SK-N-SH treated with all-trans-retinoic acid at 6 μM for 48 hours (cell line): ENCODE measurements around the gene TRMT11.

Experiments used
- ATAC-seq: fragments of 200-7000 bp; cut with Tn5 transposase; 3 replicates; pipeline ENCODE4 v1.9.1; 2020; ENCODE audit warnings: mild to moderate bottlenecking, moderate library complexity
- ARNTL ChIP-seq: fragments of 450-650 bp; formaldehyde crosslinking; IDR thresholded peaks from 2 replicates; pipeline ENCODE4 v1.5.0; 2020; ENCODE audit warnings: low read depth, mild to moderate bottlenecking, moderate library complexity, borderline replicate concordance
- BACH2 ChIP-seq: fragments of 250-450 bp; sonication (Bioruptor Pico); IDR thresholded peaks from 2 replicates; pipeline ENCODE4 v1.9.0; 2021; ENCODE audit warnings: mild to moderate bottlenecking, borderline replicate concordance
- CSDC2 ChIP-seq: fragments of 250-450 bp; sonication (Bioruptor Pico); IDR thresholded peaks from 2 replicates; pipeline ENCODE4 v1.5.0; 2020; ENCODE audit warnings: mild to moderate bottlenecking, moderate library complexity
- ESRRG ChIP-seq: fragments of 250-450 bp; sonication (Bioruptor Pico); IDR thresholded peaks from 2 replicates; pipeline ENCODE4 v1.6.1; 2021; ENCODE audit warnings: mild to moderate bottlenecking
- ISL1 ChIP-seq: fragments of 250-450 bp; sonication (Bioruptor Pico); IDR thresholded peaks from 2 replicates; pipeline ENCODE4 v2.1.2; 2022; ENCODE audit warnings: mild to moderate bottlenecking, moderate library complexity
- OSR1 ChIP-seq: fragments of 250-450 bp; sonication (Bioruptor Pico); IDR thresholded peaks from 2 replicates; pipeline ENCODE4 v1.8.0; 2022; ENCODE audit warnings: moderate library complexity, mild to moderate bottlenecking, inconsistent platforms
- PPARA ChIP-seq: fragments of 250-450 bp; sonication (Bioruptor Pico); IDR thresholded peaks from 2 replicates; pipeline ENCODE4 v1.5.0; 2020; ENCODE audit warnings: mild to moderate bottlenecking, borderline replicate concordance
- RARB ChIP-seq: fragments of 250-450 bp; sonication (Bioruptor Pico); IDR thresholded peaks from 2 replicates; pipeline ENCODE4 v1.8.0; 2021; ENCODE audit warnings: mild to moderate bottlenecking, moderate library complexity
- TCF4 ChIP-seq: fragments of 250-450 bp; sonication (Bioruptor Pico); IDR thresholded peaks from 2 replicates; pipeline ENCODE4 v1.8.0; 2021; ENCODE audit warnings: mild to moderate bottlenecking, moderate library complexity, borderline replicate concordance
- TOX ChIP-seq: fragments of 250-450 bp; sonication (Bioruptor Pico); IDR thresholded peaks from 2 replicates; pipeline ENCODE4 v1.8.0; 2021; ENCODE audit warnings: mild to moderate bottlenecking, moderate library complexity, borderline replicate concordance
- ZC3H10 ChIP-seq: fragments of 250-450 bp; sonication (Bioruptor Pico); IDR thresholded peaks from 2 replicates; pipeline ENCODE4 v1.5.1; 2021; ENCODE audit warnings: mild to moderate bottlenecking, moderate library complexity
- ZFP3 ChIP-seq: fragments of 250-450 bp; sonication (Bioruptor Pico); IDR thresholded peaks from 2 replicates; pipeline ENCODE4 v1.5.0; 2020; ENCODE audit warnings: mild to moderate bottlenecking, moderate library complexity
- ZFP30 ChIP-seq: fragments of 450-650 bp; formaldehyde crosslinking; IDR thresholded peaks from 2 replicates; pipeline ENCODE4 v1.5.0; 2022; ENCODE audit warnings: mild to moderate bottlenecking, moderate library complexity
- ZNF8 ChIP-seq: fragments of 450-650 bp; formaldehyde crosslinking; IDR thresholded peaks from 2 replicates; pipeline ENCODE4 v1.5.0; 2020; ENCODE audit warnings: mild to moderate bottlenecking, moderate library complexity
- TF ChIP-seq, protein P1 (sequence below): fragments of 250-450 bp; sonication (Bioruptor Pico); IDR thresholded peaks from 2 replicates; pipeline ENCODE4 v1.5.0; 2020; ENCODE audit warnings: mild to moderate bottlenecking, moderate library complexity
- TF ChIP-seq, protein P2 (sequence below): fragments of 250-450 bp; sonication (Bioruptor Pico); IDR thresholded peaks from 2 replicates; pipeline ENCODE4 v1.8.0; 2021; ENCODE audit warnings: low read depth, mild to moderate bottlenecking, moderate library complexity, borderline replicate concordance
- TF ChIP-seq, protein P3 (sequence below): fragments of 250-450 bp; sonication (Bioruptor Pico); IDR thresholded peaks from 2 replicates; pipeline ENCODE4 v1.8.0; 2020; ENCODE audit warnings: mild to moderate bottlenecking, moderate library complexity, borderline replicate concordance
- TF ChIP-seq, protein P4 (sequence below): fragments of 250-450 bp; sonication (Bioruptor Pico); IDR thresholded peaks from 2 replicates; pipeline ENCODE4 v1.5.1; 2020; ENCODE audit warnings: low read depth, mild to moderate bottlenecking, moderate library complexity
- TF ChIP-seq, protein P5 (sequence below): fragments of 250-450 bp; sonication (Bioruptor Pico); IDR thresholded peaks from 2 replicates; pipeline ENCODE4 v1.5.1; 2021; ENCODE audit warnings: mild to moderate bottlenecking, moderate library complexity

Gene TRMT11

DNA sequence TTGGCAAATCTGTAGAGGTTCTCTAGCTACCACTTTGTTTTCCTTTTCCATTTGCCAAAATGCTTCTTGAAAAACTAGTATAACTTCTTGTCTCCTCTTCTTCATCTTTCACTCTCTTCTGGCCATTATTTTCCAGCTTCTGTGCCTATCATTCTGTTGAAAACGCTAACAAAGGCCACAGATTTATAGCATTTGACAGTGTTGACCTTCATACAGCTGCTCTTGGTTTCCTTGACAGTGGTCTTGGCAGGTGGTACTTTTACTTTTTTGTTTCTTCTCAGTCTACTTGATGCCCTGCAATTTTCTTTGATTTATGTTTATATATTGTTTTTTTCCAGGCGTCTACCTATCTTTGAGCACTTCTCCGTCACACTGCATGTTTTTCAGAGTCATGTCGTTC lies 23.7 kb downstream of the TRMT11 start:
- TF ChIP-seq CSDC2 (CRISPR knock-in tag) (no peak), RARB (CRISPR knock-in tag) (no peak), ZC3H10 (no peak)
- TF ChIP-seq, protein P1, sequence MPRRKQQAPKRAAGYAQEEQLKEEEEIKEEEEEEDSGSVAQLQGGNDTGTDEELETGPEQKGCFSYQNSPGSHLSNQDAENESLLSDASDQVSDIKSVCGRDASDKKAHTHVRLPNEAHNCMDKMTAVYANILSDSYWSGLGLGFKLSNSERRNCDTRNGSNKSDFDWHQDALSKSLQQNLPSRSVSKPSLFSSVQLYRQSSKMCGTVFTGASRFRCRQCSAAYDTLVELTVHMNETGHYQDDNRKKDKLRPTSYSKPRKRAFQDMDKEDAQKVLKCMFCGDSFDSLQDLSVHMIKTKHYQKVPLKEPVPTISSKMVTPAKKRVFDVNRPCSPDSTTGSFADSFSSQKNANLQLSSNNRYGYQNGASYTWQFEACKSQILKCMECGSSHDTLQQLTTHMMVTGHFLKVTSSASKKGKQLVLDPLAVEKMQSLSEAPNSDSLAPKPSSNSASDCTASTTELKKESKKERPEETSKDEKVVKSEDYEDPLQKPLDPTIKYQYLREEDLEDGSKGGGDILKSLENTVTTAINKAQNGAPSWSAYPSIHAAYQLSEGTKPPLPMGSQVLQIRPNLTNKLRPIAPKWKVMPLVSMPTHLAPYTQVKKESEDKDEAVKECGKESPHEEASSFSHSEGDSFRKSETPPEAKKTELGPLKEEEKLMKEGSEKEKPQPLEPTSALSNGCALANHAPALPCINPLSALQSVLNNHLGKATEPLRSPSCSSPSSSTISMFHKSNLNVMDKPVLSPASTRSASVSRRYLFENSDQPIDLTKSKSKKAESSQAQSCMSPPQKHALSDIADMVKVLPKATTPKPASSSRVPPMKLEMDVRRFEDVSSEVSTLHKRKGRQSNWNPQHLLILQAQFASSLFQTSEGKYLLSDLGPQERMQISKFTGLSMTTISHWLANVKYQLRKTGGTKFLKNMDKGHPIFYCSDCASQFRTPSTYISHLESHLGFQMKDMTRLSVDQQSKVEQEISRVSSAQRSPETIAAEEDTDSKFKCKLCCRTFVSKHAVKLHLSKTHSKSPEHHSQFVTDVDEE: no peak
- TF ChIP-seq, protein P2, sequence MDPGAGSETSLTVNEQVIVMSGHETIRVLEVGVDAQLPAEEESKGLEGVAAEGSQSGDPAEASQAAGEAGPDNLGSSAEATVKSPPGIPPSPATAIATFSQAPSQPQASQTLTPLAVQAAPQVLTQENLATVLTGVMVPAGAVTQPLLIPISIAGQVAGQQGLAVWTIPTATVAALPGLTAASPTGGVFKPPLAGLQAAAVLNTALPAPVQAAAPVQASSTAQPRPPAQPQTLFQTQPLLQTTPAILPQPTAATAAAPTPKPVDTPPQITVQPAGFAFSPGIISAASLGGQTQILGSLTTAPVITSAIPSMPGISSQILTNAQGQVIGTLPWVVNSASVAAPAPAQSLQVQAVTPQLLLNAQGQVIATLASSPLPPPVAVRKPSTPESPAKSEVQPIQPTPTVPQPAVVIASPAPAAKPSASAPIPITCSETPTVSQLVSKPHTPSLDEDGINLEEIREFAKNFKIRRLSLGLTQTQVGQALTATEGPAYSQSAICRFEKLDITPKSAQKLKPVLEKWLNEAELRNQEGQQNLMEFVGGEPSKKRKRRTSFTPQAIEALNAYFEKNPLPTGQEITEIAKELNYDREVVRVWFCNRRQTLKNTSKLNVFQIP: no peak
- TF ChIP-seq, all 23 proteins: peak for 0
- ATAC-seq: no peak

DNA sequence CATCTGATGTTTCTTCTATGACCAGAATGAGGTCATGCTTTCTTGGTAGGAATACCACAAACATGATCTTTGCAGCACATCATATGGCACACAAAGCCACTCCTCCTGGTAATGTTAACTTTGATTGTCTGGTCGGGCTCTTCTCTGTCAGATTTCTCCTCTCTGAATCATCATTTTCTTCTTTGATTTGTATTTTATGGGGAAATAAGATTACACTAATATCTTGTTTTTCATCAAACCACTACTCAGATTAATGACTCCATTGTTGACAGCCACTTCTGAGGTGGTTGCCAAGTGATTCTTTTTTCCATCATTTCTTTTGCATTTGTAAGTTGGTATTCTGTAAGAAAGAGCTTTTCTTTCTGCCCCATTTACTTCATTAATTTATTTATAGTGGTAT lies 29.5 kb downstream of the TRMT11 start:
- ATAC-seq: peak; percentile 96
- TF ChIP-seq OSR1 (CRISPR knock-in tag): no peak
- TF ChIP-seq, protein P3, sequence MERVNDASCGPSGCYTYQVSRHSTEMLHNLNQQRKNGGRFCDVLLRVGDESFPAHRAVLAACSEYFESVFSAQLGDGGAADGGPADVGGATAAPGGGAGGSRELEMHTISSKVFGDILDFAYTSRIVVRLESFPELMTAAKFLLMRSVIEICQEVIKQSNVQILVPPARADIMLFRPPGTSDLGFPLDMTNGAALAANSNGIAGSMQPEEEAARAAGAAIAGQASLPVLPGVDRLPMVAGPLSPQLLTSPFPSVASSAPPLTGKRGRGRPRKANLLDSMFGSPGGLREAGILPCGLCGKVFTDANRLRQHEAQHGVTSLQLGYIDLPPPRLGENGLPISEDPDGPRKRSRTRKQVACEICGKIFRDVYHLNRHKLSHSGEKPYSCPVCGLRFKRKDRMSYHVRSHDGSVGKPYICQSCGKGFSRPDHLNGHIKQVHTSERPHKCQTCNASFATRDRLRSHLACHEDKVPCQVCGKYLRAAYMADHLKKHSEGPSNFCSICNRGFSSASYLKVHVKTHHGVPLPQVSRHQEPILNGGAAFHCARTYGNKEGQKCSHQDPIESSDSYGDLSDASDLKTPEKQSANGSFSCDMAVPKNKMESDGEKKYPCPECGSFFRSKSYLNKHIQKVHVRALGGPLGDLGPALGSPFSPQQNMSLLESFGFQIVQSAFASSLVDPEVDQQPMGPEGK (CRISPR knock-in tag): 0 out of 2 replicates have a peak, but pooled peaks have one; percentile 17
- TF ChIP-seq ISL1: peak; percentile 92
- TF ChIP-seq, protein P4, sequence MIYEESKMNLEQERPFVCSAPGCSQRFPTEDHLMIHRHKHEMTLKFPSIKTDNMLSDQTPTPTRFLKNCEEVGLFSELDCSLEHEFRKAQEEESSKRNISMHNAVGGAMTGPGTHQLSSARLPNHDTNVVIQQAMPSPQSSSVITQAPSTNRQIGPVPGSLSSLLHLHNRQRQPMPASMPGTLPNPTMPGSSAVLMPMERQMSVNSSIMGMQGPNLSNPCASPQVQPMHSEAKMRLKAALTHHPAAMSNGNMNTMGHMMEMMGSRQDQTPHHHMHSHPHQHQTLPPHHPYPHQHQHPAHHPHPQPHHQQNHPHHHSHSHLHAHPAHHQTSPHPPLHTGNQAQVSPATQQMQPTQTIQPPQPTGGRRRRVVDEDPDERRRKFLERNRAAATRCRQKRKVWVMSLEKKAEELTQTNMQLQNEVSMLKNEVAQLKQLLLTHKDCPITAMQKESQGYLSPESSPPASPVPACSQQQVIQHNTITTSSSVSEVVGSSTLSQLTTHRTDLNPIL (CRISPR knock-in tag): peak; percentile 46; the same call in 1 of the 2 replicates
- TF ChIP-seq ZC3H10: peak; percentile 45; the same call in 1 of the 2 replicates
- TF ChIP-seq, protein P1: no peak
- TF ChIP-seq, protein P2: no peak
- TF ChIP-seq TCF4: no peak

DNA sequence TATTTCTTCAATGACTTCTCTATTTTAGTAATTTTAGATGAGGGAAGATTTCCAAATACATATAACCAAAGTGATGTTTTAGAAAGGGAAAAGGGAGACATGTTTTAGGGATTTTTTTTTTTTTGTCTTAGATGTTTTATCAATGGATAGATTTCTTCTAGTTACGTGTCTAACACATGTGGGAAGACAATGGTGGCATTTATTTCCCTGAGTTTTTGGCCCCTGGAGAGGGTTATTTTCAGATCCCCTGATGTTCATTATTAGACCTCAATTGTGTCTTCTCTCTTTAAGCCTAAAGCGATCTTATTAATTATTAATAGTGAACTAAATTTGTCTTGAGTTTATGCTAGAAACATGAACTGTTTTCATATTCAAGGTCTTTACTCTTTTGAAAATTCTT lies 30.3 kb downstream of the TRMT11 start:
- no peak for ATAC-seq
- TF ChIP-seq TOX (CRISPR knock-in tag): no peak
- TF ChIP-seq BACH2 (CRISPR knock-in tag): no peak
- TF ChIP-seq PPARA (CRISPR knock-in tag): no peak
- TF ChIP-seq ZNF8: no peak
- TF ChIP-seq, protein P3 (CRISPR knock-in tag): no peak
- TF ChIP-seq, protein P1: no peak
- TF ChIP-seq ZFP3 (CRISPR knock-in tag): no peak
- no peak for TF ChIP-seq RARB (CRISPR knock-in tag)
- no peak for TF ChIP-seq ZFP30 (CRISPR knock-in tag)
- TF ChIP-seq, protein P5, sequence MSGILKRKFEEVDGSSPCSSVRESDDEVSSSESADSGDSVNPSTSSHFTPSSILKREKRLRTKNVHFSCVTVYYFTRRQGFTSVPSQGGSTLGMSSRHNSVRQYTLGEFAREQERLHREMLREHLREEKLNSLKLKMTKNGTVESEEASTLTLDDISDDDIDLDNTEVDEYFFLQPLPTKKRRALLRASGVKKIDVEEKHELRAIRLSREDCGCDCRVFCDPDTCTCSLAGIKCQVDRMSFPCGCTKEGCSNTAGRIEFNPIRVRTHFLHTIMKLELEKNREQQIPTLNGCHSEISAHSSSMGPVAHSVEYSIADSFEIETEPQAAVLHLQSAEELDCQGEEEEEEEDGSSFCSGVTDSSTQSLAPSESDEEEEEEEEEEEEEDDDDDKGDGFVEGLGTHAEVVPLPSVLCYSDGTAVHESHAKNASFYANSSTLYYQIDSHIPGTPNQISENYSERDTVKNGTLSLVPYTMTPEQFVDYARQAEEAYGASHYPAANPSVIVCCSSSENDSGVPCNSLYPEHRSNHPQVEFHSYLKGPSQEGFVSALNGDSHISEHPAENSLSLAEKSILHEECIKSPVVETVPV (CRISPR knock-in tag): no peak
- TF ChIP-seq ARNTL (CRISPR knock-in tag): no peak
- no peak for TF ChIP-seq ESRRG (CRISPR knock-in tag)
